GM12878 (cell line): ENCODE data around the gene DPP4. TPM values are rescaled to one million over a fixed set of nuclear protein-coding genes. Genes with fewer than 3 reads are reported as not detected.
"Not testable (repeated sequence)": the region's sequence is repeated elsewhere in the genome, so short reads cannot be mapped to it uniquely, and the experiment has no call there.

Experiments
- ATAC-seq: fragments of 200-7000 bp; cut with Tn5 transposase; 3 replicates; pipeline ENCODE4 v1.9.1; 2020; ENCODE audit warnings: mild to moderate bottlenecking, moderate library complexity
- BruUV-seq: library from RNA; stranded (reverse); fragments of 400-500 nt; replicated peaks from 2 replicates; lab custom pipeline; 2021; lab: Mats Ljungman, UMichigan
- CTCF ChIA-PET: fragments of 300-600 bp; sonication (Branson Sonifier 250); formaldehyde crosslinking; extraction: SDS; loops from one replicate; lab custom pipeline; 2021; ENCODE audit warnings: inconsistent platforms; lab: Yijun Ruan, JAX
- POLR2A ChIA-PET: fragments of 350-600 bp; formaldehyde crosslinking; extraction: SDS; loops from one replicate; lab custom pipeline; 2021; ENCODE audit warnings: inconsistent platforms; lab: Charles Lee
- RAD21 ChIA-PET: fragments of 300-600 bp; sonication (Branson Sonifier 250); formaldehyde crosslinking; loops from one replicate; lab custom pipeline; 2023; ENCODE audit warnings: antibody characterized with exemption; ENCODE audit not compliant: unreplicated experiment; lab: Charles Lee
- SMC1A ChIA-PET: fragments of 300-600 bp; sonication (Branson Sonifier 250); formaldehyde crosslinking; loops from one replicate; lab custom pipeline; 2023; ENCODE audit not compliant: unreplicated experiment, uncharacterized antibody; lab: Charles Lee
- DNase-seq: peaks from one replicate; pipeline ENCODE4 v3.0.0-alpha.2; 2011; ENCODE audit warnings: low read depth, low spot score
- FAIRE-seq: peaks from 3 replicates; lab custom pipeline; 2011; peaks lifted over from hg19 to GRCh38; lab: Jason Lieb, UNC
- H2AFZ ChIP-seq: 2 replicates; pipeline ENCODE4 v1.6.0; 2011; ENCODE audit warnings: low read depth, low read length, control low read depth; ENCODE audit not compliant: control insufficient read depth
- H3K27ac ChIP-seq: 2 replicates; pipeline ENCODE4 v1.5.1; 2011; ENCODE audit warnings: control low read depth; ENCODE audit not compliant: control insufficient read depth, insufficient read depth
- H3K27me3 ChIP-seq, 2 experiments: replicated peaks in 1 of 2; 2 replicates each; pipeline versions ENCODE4 v1.6.0 to v1.6.1; 2011; ENCODE audit warnings: low read length in 1 of 2; ENCODE audit not compliant: control insufficient read depth in 2 of 2, insufficient read depth in 2 of 2
- H3K36me3 ChIP-seq, 2 experiments: 2 replicates each; pipeline ENCODE4 v1.5.1; 2011; ENCODE audit warnings: low read length in 1 of 2; ENCODE audit not compliant: control insufficient read depth in 2 of 2, insufficient read depth in 2 of 2
- H3K4me1 ChIP-seq: 2 replicates; pipeline ENCODE4 v1.6.1; 2011; ENCODE audit warnings: mild to moderate bottlenecking, low read length, moderate library complexity, mixed read lengths; ENCODE audit not compliant: control insufficient read depth, insufficient read depth
- H3K4me2 ChIP-seq: 2 replicates; pipeline ENCODE4 v1.6.0; 2011; ENCODE audit warnings: control low read depth; ENCODE audit not compliant: control insufficient read depth, insufficient read depth
- H3K4me3 ChIP-seq: fragments of 200-600 bp; sonication (generic); 2 replicates; pipeline ENCODE4 v1.5.1; 2016
- H3K79me2 ChIP-seq: 2 replicates; pipeline ENCODE4 v1.6.0; 2011; ENCODE audit warnings: low read length; ENCODE audit not compliant: control insufficient read depth, insufficient read depth
- H3K9ac ChIP-seq: 2 replicates; pipeline ENCODE4 v1.8.0; 2011; ENCODE audit warnings: low read length, control low read depth, mixed read lengths; ENCODE audit not compliant: control insufficient read depth, insufficient read depth
- H3K9me3 ChIP-seq: replicated peaks from 3 replicates; pipeline ENCODE4 v1.5.1; 2011; ENCODE audit warnings: mild to moderate bottlenecking, low read length; ENCODE audit not compliant: control insufficient read depth, insufficient read depth
- H4K20me1 ChIP-seq: 2 replicates; pipeline ENCODE4 v1.6.0; 2011; ENCODE audit not compliant: control insufficient read depth, insufficient read depth
- NKRF ChIP-seq: fragments of 450-650 bp; conservative IDR thresholded peaks from 2 replicates; pipeline ENCODE4 v1.6.1; 2017; ENCODE audit warnings: mild to moderate bottlenecking, moderate library complexity
- RFX5 ChIP-seq: IDR thresholded peaks from 2 replicates; pipeline ENCODE4 v1.6.1; 2011; ENCODE audit warnings: low read depth, low read length, improper control_type of control experiment
- TARDBP ChIP-seq: IDR thresholded peaks from 2 replicates; pipeline ENCODE4 v1.6.1; 2016; ENCODE audit warnings: borderline replicate concordance
- WGBS: methylation state at CpG from one replicate; pipeline ENCODE4 v1.1.6; 2016; ENCODE audit warnings: low lambda C conversion rate; ENCODE audit not compliant: insufficient replicate concordance, insufficient coverage; ENCODE audit errors: missing lambda C conversion rate; 5-methylcytosine and 5-hydroxymethylcytosine counted together
- in situ Hi-C: fragments of 300-500 bp; cut with MboI; formaldehyde crosslinking; loops from 9 replicates; pipeline ENCODE4 v1.14.3; 2018; ENCODE audit warnings: mixed read lengths
- intact Hi-C: fragments of 100-400 bp; cut with micrococcal nuclease; formaldehyde crosslinking; loops from one replicate; pipeline ENCODE4 v1.14.2; 2022; ENCODE audit not compliant: unreplicated experiment
- polyA plus RNA-seq, 11 experiments: library from polyadenylated mRNA; depleted of rRNA in 4 of 11; unstranded in 6 of 11; stranded (reverse) in 5 of 11; fragments of >200 nt; fragmentation: Nextera tagmentation in 4 of 11; fragmentation: Illumina TruSeq in 1 of 11; extraction: Ambion mirVana in 4 of 11; extraction: Trizol in 1 of 11; gene quantifications; 1 replicate in 1 of 11; 2 replicates in 10 of 11; pipeline versions ENCODE4 v1.2.1 to v1.2.3, GENCODE V29; 2011 to 2016; ENCODE audit warnings: inconsistent platforms in 2 of 11, missing spikeins in 2 of 11, low read depth in 1 of 11
- total RNA-seq, 4 experiments: library from RNA; depleted of rRNA in 3 of 4; stranded (reverse); fragments of >200 nt in 3 of 4; fragmentation: Illumina TruSeq in 1 of 4; extraction: Trizol in 1 of 4; gene quantifications; 2 replicates each; pipeline versions ENCODE4 v1.2.1 to v1.2.3, GENCODE V29; 2013 to 2021

DPP4 gene
- total and polyA plus RNA-seq, 10 of the 15 experiments (the other 5 are each of a cell fraction or from before 2014, with no cell fraction given) = 4.1 to 11.4 (median 9.3) TPM

GRCh38 chr2:161954103-161954502, 119.9 kb downstream of the DPP4 start:
- SMC1A ChIA-PET = interaction anchor here (0.8 to 2.4 kb wide), 7 partner anchors 8 to 172 kb away, joined by 3 to 8 read pairs (median 5); no protein-coding TSS in a partner anchor
- Histone ChIP-seq H3K27ac (no peak overlapping the region), H3K4me2 (no peak overlapping the region), H3K36me3 (no peaks in the 10 kb centered on the region), H3K79me2 (no peaks in the 10 kb centered on the region), H3K9ac (no peak overlapping the region), H4K20me1 (no peaks in the 10 kb centered on the region), H3K4me1 (no peaks in the 10 kb centered on the region), H3K4me3 (no peak overlapping the region), H3K27me3 (no peaks in the 10 kb centered on the region; a peak in 1 of 4 replicates), H3K9me3 (no peaks in the 10 kb centered on the region), H2AFZ (no peak overlapping the region)
- POLR2A ChIA-PET = no interaction called here
- no TSS peak for BruUV-seq
- no peak for DNase-seq
- CTCF ChIA-PET = interaction anchor here (0.6 to 1.3 kb wide), 5 partner anchors 8 to 350 kb away, joined by 3 to 7 read pairs (median 3); no protein-coding TSS in a partner anchor
- intact Hi-C loops (no loop called here), in situ Hi-C loops (no loop called here)
- FAIRE-seq = no peak
- TF ChIP-seq TARDBP (no peak), RFX5 (peak; percentile 77), NKRF (no peak)
- RAD21 ChIA-PET = interaction anchor here (0.9 kb wide), 1 partner anchor 8 kb away, joined by 6 read pairs; no protein-coding TSS in a partner anchor
- no peak for ATAC-seq

GRCh38 chr2:161953367-161953766, 120.6 kb downstream of the DPP4 start:
- H2AFZ ChIP-seq, H4K20me1 ChIP-seq, H3K9me3 ChIP-seq, H3K4me3 ChIP-seq, intact Hi-C loops, H3K4me2 ChIP-seq, H3K4me1 ChIP-seq, DNase-seq, H3K79me2 ChIP-seq, ATAC-seq, H3K9ac ChIP-seq, H3K27ac ChIP-seq, in situ Hi-C loops, FAIRE-seq, H3K36me3 ChIP-seq, BruUV-seq, H3K27me3 ChIP-seq, POLR2A ChIA-PET, RAD21 ChIA-PET: not testable (repeated sequence)
- ChIA-PET SMC1A (interaction anchor here (1.1 to 2.4 kb wide), 7 partner anchors 11 to 180 kb away, joined by 3 to 8 read pairs (median 4); no protein-coding TSS in a partner anchor), CTCF (interaction anchor here (0.6 to 0.9 kb wide), 4 partner anchors 35 to 350 kb away, joined by 3 read pairs; no protein-coding TSS in a partner anchor)
- 6% methylated on average over 9 of the region's 9 CpGs for WGBS
